SJSA1 (cell line): ENCODE measurements around the gene TRMT112. TPM values are rescaled to one million over a fixed set of nuclear protein-coding genes. Genes with fewer than 3 reads are reported as not detected.

Experiments used
- DNase-seq, 2 experiments: peaks; one replicate each; pipeline ENCODE4 v3.0.0-alpha.2; 2015 to 2020; ENCODE audit warnings: low spot score in 2 of 2, low read depth in 1 of 2
- H3K27ac ChIP-seq: fragments of 250-450 bp; sonication (Bioruptor Pico); 2 replicates; pipeline ENCODE4 v1.5.1; 2020; ENCODE audit warnings: mild to moderate bottlenecking, moderate library complexity
- H3K27me3 ChIP-seq: fragments of 250-450 bp; sonication (Bioruptor Pico); replicated peaks from 2 replicates; pipeline ENCODE4 v1.5.1; 2020; ENCODE audit warnings: mild to moderate bottlenecking, moderate library complexity
- H3K36me3 ChIP-seq: fragments of 250-450 bp; sonication (Bioruptor Pico); 2 replicates; pipeline ENCODE4 v1.5.1; 2020; ENCODE audit warnings: mild to moderate bottlenecking
- H3K4me1 ChIP-seq: fragments of 250-450 bp; sonication (Bioruptor Pico); replicated peaks from 2 replicates; pipeline ENCODE4 v1.6.1; 2021; ENCODE audit warnings: mild to moderate bottlenecking
- H3K4me3 ChIP-seq: fragments of 250-450 bp; sonication (Bioruptor Pico); 2 replicates; pipeline ENCODE4 v1.5.1; 2020; ENCODE audit warnings: mild to moderate bottlenecking
- H3K9me3 ChIP-seq: fragments of 250-450 bp; sonication (Bioruptor Pico); replicated peaks from 2 replicates; pipeline ENCODE4 v1.5.1; 2020; ENCODE audit warnings: mild to moderate bottlenecking
- total RNA-seq: library from RNA; depleted of rRNA; stranded (reverse); fragments of >200 nt; shearing (Covaris generic); gene quantifications from 2 replicates; pipeline ENCODE4 v1.2.3, GENCODE V29; 2014; rRNA removed

The TRMT112 gene
- total RNA-seq = 506 and 974 TPM in 2 replicates

DNA sequence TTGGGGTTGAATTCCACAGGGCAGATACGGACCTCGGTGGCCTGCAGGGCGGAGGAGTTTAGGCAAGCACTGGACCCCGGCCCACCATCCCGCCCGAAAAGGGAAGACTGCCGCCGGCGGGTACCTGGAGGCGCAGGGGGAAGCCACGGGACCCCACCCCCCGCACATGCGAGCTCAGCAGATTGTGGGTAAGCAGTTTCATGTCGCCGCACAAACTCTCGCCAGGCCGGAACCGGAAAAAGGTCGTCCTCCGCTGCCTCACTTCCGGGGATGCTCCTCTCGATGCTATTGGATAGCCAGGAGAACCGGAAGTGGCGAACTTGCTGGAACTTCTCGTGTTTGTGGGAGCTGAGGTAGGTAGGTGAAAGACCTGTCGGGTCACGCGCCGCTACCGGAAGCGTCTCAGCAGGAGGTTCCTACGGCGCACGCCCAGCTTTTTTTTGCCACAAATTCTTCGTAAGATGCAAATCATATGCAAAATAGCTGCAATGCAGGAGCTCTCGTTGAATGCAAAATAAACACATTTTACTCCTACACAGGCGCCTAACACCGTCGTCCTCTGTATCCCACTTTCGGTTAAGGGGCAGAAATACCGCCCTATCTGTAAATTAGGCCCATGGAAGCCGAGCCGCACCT is at the start of gene TRMT112:
TRMT112 (minus strand) TSS at position 235 of the 636 bp plus-strand sequence; CDS start at position 202, 33 bp downstream.
- H3K4me1 ChIP-seq = peaks cover 20% of the 10 kb centered on the region
- H3K4me3 ChIP-seq = peak within 1 kb of the TSS; percentile 69
- H3K36me3 ChIP-seq = peaks cover 44% of the 10 kb centered on the region
- peak within 1 kb of the TSS; percentile 81 for H3K27ac ChIP-seq
- H3K9me3 ChIP-seq = no peaks in the 10 kb centered on the region
- H3K27me3 ChIP-seq = no peaks in the 10 kb centered on the region
- DNase-seq = peak; percentile 93 to 99

DNA sequence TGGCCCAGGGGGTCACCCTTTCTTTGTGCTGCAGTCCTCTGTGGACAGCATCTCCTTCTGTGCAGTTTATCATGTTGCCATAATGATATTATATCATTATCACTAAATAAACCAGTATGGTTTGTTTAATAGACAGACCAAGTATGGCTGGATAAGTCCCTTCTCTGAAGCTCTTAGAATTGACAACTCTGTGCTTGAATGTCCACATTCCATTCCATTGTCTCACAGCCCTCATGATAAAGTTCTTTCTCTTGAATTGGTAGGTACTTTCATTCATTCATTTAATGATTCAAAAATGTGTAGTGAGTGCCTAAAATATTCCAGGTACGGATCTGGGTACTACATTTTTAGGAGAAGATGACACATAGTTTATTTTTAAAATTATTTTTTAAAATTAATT is 49.4 kb upstream of the TRMT112 start:
- Histone ChIP-seq H3K4me3 (no peak overlapping the region), H3K27ac (no peak overlapping the region), H3K27me3 (no peaks in the 10 kb centered on the region), H3K4me1 (0 out of 2 replicates have a peak, but pooled peaks cover 4% of the 10 kb centered on the region), H3K9me3 (peaks cover 6% of the 10 kb centered on the region), H3K36me3 (peaks cover 90% of the 10 kb centered on the region)
- DNase-seq = no peak

DNA sequence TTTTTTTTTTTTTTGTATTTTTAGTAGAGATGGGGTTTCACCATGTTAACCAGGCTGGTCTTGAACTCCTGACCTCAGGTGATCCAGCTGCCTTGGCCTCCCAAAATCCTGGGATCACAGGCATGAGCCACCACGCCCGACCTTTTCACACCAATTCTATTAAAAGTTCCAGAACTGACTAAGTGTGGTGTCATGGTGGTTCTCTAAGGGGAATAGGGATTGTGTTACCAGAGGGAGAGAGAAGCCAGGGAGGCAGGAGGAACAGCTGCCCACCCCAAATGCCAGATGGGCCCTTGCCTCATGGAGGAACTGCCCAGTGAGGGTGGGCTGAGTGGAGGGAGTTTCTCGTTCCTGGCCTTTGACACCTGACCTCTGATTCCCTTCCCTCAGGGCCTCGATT is 47.6 kb upstream of the TRMT112 start:
- Histone ChIP-seq H3K4me1 (peaks cover 8% of the 10 kb centered on the region), H3K9me3 (peaks cover 6% of the 10 kb centered on the region), H3K4me3 (no peak overlapping the region), H3K36me3 (peaks cover 98% of the 10 kb centered on the region), H3K27me3 (no peaks in the 10 kb centered on the region), H3K27ac (no peak overlapping the region)
- DNase-seq = no peak

DNA sequence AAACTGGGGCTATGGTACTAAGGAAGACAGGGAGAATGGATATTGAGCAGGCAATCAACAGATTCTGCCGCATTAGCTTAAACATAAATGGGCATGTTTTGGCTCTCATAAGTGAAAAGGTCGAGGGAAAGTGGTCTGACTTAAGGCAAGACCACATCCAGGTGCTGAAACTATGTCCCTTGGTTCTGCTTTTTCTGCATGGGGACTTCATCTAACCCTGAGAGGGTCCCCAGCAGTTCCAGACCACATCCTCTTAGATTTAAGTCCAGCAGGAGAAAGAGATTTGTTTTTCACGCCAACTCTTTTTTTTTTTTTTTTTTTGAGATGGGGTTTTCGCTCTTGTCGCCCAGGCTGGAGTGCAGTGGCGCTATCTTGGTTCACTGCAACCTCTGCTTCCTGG is 47.1 kb upstream of the TRMT112 start:
- Histone ChIP-seq H3K9me3 (peaks cover 4% of the 10 kb centered on the region), H3K36me3 (peaks cover 96% of the 10 kb centered on the region), H3K4me3 (no peak overlapping the region), H3K4me1 (peaks cover 13% of the 10 kb centered on the region), H3K27me3 (no peaks in the 10 kb centered on the region), H3K27ac (no peak overlapping the region)
- no peak for DNase-seq

DNA sequence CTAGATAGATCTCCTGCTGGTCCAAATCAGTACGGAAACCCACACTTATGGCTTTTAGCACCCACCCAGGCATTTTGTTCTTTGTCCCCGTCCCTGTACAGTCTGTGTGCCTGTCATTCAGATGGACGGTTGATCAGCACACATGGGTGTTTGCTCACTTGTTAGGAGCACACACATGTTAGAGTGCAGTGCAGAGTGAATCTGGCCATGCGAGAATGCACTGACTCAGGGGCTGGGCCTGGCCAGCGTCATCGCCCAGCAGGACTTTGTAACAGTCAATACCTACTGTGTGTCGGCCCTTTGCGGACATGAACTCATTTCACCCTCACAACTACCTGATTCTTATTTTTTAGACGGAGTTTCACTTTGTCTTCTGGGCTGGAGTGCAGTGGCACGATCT is 45.0 kb upstream of the TRMT112 start:
- Histone ChIP-seq H3K9me3 (no peaks in the 10 kb centered on the region), H3K4me3 (no peak overlapping the region), H3K27ac (no peak overlapping the region), H3K4me1 (peaks cover 34% of the 10 kb centered on the region), H3K27me3 (no peaks in the 10 kb centered on the region), H3K36me3 (peaks cover 79% of the 10 kb centered on the region)
- DNase-seq = no peak

DNA sequence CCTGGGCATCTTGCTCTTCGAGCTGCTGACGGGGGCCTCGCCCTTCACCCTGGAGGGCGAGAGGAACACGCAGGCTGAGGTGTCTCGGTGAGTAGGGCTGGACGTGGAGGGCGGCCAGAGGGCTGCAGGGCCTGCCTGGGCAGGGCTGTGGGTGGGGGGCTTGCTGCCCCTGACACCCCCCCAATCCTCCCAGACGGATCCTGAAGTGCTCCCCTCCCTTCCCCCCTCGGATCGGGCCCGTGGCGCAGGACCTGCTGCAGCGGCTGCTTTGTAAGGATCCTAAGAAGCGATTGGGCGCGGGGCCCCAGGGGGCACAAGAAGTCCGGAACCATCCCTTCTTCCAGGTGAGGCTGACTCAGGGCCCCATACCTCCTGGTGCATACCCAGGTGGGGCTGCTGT is 44.3 kb upstream of the TRMT112 start:
- Histone ChIP-seq H3K36me3 (peaks cover 72% of the 10 kb centered on the region), H3K4me1 (peaks cover 41% of the 10 kb centered on the region), H3K27ac (no peak overlapping the region), H3K9me3 (no peaks in the 10 kb centered on the region), H3K27me3 (no peaks in the 10 kb centered on the region), H3K4me3 (no peak overlapping the region)
- DNase-seq = peak in 1 of 2 experiments; percentile 53

DNA sequence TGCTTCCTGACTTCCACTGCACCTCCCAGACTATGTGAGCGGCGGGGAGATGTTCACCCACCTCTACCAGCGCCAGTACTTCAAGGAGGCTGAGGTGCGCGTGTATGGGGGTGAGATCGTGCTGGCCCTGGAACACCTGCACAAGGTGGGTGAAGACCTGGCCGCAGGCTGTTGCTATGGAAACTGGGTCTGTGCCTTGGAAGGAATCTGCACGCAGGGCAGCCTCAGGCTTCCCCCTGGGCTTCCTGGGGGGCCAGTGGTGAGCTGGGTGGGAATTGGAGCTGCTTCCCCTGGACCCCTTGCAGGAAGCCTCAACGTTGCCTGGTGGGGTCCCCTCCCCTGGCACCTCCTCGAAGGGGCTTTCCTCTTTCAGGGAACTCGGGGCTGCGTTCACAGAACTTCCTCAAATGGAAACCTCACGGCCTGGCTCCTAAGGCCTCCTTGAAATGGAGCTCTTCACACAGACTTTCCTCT is 43.1 kb upstream of the TRMT112 start:
- Histone ChIP-seq H3K36me3 (peaks cover 60% of the 10 kb centered on the region), H3K4me3 (no peak overlapping the region), H3K4me1 (peaks cover 40% of the 10 kb centered on the region), H3K27ac (no peak overlapping the region), H3K27me3 (no peaks in the 10 kb centered on the region), H3K9me3 (no peaks in the 10 kb centered on the region)
- peak in 1 of 2 experiments; percentile 47 for DNase-seq

DNA sequence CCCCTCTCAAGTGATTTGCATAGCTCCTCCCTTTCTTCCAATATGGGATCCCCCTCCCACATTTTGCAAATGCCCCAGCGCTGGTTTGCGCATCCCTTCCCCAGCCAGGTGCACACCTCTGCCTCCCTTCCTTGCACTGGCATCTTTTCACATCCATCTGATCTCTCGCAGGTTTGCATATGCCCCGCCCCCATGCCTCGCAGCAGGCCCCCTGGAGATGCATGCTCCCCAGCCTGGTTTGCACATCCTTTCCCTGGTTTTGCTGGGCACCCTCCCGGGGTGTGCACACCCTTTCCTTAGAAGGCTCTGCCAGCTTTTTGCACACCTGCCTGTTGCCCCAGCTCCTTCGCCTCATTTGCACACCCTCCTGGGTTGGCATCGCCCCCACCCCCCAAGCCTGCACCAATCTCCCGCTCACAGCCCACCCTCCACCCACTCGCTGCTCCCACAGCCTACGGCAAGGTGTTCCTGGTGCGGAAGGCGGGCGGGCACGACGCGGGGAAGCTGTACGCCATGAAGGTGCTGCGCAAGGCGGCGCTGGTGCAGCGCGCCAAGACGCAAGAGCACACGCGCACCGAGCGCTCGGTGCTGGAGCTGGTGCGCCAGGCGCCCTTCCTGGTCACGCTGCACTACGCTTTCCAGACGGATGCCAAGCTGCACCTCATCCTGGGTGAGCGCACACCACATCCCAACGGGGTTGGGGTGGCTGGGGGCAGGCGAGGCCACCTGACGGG is 42.5 kb upstream of the TRMT112 start:
- H3K27me3 ChIP-seq = no peaks in the 10 kb centered on the region
- H3K4me1 ChIP-seq = peaks cover 45% of the 10 kb centered on the region
- peaks cover 54% of the 10 kb centered on the region for H3K36me3 ChIP-seq
- no peak overlapping the region for H3K27ac ChIP-seq
- DNase-seq = peak in 1 of 2 experiments; percentile 52
- H3K4me3 ChIP-seq = peak overlapping the region; percentile 93
- H3K9me3 ChIP-seq = no peaks in the 10 kb centered on the region

DNA sequence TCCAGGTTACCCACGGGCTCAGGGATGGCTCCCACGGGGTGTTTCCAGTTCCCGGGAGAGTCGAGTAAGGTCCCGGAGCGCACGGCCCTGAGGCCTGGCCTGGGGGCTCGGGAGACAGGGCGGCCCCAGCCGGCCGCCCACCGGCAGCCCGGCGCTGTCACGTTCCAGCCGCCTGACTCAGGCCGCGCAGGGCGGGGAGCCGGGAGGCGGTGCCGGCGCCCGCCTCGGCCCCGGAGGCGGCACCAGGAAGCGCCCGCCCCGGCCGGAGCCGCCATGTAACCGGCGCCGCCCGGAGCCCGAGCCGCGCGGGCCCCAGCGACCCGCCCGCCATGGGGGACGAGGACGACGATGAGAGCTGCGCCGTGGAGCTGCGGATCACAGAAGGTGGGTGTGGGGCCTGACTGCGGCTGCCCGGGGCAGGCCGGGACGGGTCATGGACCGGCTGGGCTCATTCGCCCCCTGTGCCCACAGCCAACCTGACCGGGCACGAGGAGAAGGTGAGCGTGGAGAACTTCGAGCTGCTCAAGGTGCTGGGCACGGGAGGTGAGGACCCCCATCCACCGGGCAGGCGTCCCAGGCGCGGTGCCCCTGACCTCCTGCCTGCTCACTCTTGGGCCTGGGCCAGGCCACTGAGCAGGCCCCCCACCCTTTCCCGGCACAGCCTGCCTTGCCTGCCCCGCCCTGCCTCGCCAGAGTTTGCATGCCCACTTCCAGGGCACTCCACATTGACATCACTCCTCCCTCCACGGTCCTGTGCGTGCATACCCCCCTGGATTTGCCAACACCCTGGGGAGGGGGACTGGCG is 41.8 kb upstream of the TRMT112 start, which contains the start of gene RPS6KA4:
RPS6KA4 (plus strand) TSS at position 256 of the 805 bp plus-strand sequence; CDS start at position 330, 74 bp downstream.
- H3K4me1 ChIP-seq = peaks cover 45% of the 10 kb centered on the region
- no peaks in the 10 kb centered on the region for H3K27me3 ChIP-seq
- peak within 1 kb of the TSS; percentile 93 for H3K4me3 ChIP-seq
- peak within 1 kb of the TSS; percentile 83 for H3K27ac ChIP-seq
- DNase-seq = peak; percentile 80 to 81
- peaks cover 47% of the 10 kb centered on the region for H3K36me3 ChIP-seq
- H3K9me3 ChIP-seq = no peaks in the 10 kb centered on the region

DNA sequence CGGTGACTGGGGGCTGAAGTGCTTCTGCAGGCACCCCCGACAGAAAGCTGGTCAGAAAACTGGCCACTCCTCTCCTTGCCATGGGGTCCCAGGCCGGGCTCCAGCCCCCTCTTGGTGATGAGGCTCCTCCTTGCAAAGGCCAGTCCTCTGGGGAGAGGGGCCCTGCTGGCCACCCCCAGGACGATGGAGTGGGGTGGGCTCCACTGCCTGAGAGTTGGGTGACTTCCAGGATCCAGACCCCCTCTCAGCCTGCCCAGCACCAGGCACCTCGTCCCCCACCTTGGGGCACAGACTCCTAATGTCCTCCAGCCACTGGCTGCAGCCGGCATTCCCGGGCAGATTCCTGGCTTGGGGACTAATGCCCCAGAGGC is 41.2 kb upstream of the TRMT112 start:
- Histone ChIP-seq H3K4me1 (peaks cover 45% of the 10 kb centered on the region), H3K27ac (peak overlapping the region; percentile 83), H3K36me3 (peaks cover 42% of the 10 kb centered on the region), H3K9me3 (no peaks in the 10 kb centered on the region), H3K4me3 (peak overlapping the region; percentile 93), H3K27me3 (peaks cover 5% of the 10 kb centered on the region)
- DNase-seq = peak; percentile 53 to 77

DNA sequence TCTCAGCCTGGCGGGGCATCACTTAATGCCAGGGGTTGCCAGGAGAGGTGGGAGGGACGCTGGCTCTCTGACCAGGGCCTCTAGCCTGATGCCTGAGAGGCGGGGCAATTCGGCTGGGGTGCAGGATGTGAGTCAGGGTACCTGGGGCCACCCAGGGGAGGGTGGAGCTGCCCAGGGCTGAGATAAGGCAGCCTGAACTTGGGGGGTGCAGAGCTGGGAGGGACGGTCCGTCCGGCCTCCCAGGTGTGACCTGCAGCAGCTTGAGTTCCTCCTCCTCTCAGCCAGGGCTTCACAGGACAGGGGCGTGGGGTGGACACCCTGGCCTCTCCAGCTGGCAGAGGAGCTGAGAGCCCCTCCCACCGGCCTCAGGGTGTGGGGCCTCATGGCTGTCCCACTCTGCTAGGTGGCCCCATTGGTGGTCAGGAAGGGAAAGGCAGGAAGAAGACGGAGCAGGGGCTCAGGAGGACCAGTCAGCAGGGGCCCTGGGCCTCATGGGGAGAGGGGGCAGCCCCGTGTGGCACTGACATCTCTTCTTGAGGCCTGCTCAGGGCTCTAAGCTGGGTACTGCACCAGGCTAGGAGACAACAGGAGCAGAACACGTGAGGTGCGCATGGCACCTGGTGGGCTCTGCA is 40.7 kb upstream of the TRMT112 start:
- Histone ChIP-seq H3K27ac (peak overlapping the region; percentile 83), H3K9me3 (no peaks in the 10 kb centered on the region), H3K4me1 (peaks cover 45% of the 10 kb centered on the region), H3K36me3 (peaks cover 37% of the 10 kb centered on the region), H3K27me3 (peaks cover 10% of the 10 kb centered on the region), H3K4me3 (peak overlapping the region; percentile 93)
- DNase-seq = peak; percentile 75 to 89

DNA sequence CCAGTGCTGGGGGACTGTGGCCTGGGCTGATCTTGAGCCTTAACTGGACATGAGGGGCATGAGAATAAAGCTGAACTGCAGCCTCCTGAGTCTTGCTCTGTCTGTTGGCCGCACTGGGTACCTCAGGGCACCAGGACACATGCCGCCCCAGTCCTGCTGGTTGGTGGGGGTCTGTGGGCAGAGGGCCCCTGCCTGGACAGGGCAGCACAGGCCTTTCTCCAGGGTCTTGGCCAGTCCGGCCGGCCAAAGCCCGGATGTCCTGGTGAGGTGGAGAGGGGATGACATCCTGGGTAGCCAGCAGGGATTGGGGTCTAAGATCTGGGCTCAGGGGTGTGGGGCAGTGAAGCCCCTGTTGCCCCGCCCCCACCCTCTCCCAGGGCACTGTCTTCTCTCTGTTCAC is 40.1 kb upstream of the TRMT112 start:
- Histone ChIP-seq H3K9me3 (no peaks in the 10 kb centered on the region), H3K4me3 (no peak overlapping the region), H3K27ac (peak overlapping the region; percentile 18; the same call in 1 of the 2 replicates)

More for the DNA sequence above, 40.1 kb upstream of the TRMT112 start:
- DNase-seq = no peak
- peaks cover 45% of the 10 kb centered on the region for H3K4me1 ChIP-seq
- peaks cover 32% of the 10 kb centered on the region for H3K36me3 ChIP-seq
- H3K27me3 ChIP-seq = peaks cover 16% of the 10 kb centered on the region
